HG02852 (cell line): Measurements from ENCODE around the gene NEURL4.

ENCODE experiments used
- ATAC-seq: cut with Tn5 transposase; IDR thresholded peaks from one replicate; pipeline ENCODE4 v1.9.1; 2021; ENCODE audit warnings: mild to moderate bottlenecking, moderate library complexity; ENCODE audit not compliant: unreplicated experiment

The NEURL4 gene

DNA sequence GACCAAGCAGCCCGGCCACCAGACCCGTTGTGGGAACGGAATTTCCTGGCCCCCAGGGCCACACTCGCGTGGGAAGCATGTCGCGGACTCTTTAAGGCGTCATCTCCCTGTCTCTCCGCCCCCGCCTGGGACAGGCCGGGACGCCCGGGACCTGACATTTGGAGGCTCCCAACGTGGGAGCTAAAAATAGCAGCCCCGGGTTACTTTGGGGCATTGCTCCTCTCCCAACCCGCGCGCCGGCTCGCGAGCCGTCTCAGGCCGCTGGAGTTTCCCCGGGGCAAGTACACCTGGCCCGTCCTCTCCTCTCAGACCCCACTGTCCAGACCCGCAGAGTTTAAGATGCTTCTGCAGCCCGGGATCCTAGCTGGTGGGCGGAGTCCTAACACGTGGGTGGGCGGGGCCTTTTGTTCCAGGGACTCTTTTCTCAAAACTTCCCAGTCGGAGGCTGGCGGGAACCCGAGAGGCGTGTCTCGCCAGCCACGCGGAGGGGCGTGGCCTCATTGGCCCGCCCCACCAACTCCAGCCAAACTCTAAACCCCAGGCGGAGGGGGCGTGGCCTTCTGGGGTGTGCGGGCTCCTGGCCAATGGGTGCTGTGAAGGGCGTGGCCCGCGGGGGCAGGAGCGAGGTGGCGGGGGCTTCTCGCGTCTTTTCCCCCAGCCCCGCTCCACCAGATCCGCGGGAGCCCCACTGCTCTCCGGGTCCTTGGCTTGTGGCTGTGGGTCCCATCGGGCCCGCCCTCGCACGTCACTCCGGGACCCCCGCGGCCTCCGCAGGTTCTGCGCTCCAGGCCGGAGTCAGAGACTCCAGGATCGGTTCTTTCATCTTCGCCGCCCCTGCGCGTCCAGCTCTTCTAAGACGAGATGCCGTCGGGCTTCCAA lies 47.8 kb downstream of the NEURL4 start, which contains the start of gene SLC2A4:
TSS of gene SLC2A4 (plus strand) at position 645 of the 879 bp plus-strand sequence. CDS start at position 862, 217 bp downstream.
- ATAC-seq = peak; percentile 70

DNA sequence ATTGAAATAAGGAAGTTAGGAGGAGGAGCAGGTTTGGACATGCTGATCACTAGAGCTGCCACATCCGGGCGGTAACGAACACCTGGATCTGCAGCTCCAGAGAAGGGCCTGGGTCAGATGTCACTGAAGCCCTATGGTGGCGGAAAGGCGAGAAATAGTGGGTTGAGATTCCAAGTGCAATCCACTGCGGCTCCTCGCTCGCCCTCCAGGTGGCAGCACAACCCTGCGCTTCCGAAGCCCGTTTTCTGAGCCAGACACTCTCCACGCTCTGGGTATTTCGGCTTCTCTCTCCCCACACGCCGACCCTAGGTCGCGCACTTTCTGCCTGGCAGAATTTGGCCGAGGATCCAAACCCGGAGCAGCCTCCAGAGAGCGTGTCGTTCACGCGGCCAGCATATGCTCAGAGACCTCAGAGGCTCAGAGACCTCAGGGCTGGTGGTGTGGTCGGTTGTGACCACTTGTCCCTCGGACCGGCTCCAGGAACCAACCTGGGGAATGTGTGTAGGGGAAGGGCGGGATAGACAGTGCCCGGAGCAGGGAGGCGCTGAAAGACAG lies 48.5 kb downstream of the NEURL4 start:
- ATAC-seq = peak; percentile 60

DNA sequence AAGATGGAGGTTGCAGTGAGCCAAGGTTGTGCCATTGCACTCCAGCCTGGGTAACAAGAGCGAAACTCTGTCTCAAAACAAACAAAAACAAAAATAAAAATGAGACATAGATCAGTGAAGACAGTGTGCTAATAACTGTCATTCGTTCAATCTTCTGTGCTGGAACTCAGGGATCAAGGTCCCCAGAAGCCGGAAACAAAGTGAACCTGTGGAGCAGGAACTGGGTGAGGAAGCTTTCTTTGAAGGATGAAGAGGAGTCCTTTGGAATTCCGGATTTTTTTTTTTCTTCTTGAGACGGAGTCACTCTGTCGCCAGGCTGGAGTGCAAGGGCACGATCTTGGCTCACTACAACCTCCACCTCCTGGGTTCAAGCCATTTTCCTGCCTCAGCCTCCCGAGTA lies 49.7 kb downstream of the NEURL4 start:
- no peak for ATAC-seq

GRCh38 chr17:7266784-7267183 lies 62.4 kb downstream of the NEURL4 start:
- ATAC-seq = no peak
